Sciatic nerve (tissue), 2 donors: ENCODE results near the gene PLXNB2. TPM values are rescaled to one million over a fixed set of nuclear protein-coding genes. Genes with fewer than 3 reads are reported as not detected.
"Not testable (repeated sequence)": the region's sequence is repeated elsewhere in the genome, so short reads cannot be mapped to it uniquely, and the experiment has no call there.

Experiments
- ATAC-seq: fragments of 200-7000 bp; cut with Tn5 transposase; one replicate; pipeline ENCODE4 v1.9.1; 2020; ENCODE audit warnings: mild to moderate bottlenecking, moderate library complexity
- DNase-seq: peaks from one replicate; pipeline ENCODE4 v3.0.0-alpha.2; 2020; ENCODE audit warnings: low spot score
- intact Hi-C: fragments of 100-400 bp; cut with DNase I; formaldehyde crosslinking; loops from one replicate; pipeline ENCODE4 v1.14.2; 2022
- total RNA-seq: library from RNA; stranded (reverse); fragmentation: NEBNext Ultra II Directional; extraction: Animal tissue kit (Norgen Biotek cat#: 25700); gene quantifications from one replicate; pipeline ENCODE4 v1.2.1, GENCODE V29; 2021
- donor health status: DM: no; HTN: no; CAD: no.
- donor health status: DM: no; HTN: no; CAD: no.

Gene PLXNB2
- total RNA-seq, 1 donor from 2014 or later = 160 TPM

DNA sequence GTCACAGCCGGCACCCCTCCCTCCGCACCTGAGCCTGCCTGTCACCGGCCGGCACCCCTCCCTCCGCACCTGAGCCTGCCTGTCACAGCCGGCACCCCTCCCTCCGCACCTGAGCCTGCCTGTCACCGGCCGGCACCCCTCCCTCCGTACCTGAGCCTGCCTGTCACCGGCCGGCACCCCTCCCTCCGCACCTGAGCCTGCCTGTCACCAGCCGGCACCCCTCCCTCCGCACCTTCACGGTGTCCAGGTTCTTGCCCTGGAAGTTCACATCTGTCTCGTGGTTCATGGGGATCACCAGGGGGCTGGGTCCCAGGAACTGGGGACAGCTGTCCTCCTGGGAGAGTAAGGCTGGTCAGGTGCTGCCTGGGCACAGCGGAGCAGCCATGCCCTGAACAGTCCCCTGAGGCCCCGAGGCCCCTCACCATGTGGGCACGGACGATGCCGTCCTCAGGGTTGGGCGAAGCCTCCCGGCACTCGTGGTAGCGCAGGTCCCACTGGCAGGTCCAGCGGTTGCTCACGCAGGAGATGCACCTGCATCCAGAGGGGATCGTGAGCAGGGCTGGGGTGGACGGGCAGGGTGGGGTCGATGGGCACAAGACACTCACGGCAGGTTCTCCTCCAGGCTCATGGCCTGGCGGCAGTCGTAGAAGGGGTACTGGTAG, 21.7 kb downstream of the PLXNB2 start:
- intact Hi-C loops = no loop called here
- no peak for ATAC-seq

DNA sequence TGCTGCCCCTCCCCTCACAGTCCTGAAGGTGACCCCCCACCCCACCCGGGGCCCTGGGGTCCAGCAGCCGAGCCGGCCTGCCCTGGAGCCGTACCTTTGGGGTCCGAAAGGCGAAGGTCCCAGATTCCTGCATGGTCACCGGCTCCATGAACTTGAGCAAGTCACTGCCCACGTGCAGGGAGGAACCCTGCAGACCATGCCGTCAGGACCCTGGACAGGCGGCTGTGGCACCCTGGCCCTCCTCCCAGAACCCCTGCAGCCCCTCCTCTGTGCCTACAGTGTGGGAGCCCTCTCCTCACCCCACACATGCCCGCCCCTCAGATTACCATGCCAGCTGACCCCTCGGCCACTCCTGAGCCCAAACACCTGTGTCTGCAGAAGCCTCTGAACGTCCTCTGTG, 23.0 kb downstream of the PLXNB2 start:
- no peak for DNase-seq
- ATAC-seq = no peak
- intact Hi-C loops = no loop called here

More for the DNA sequence above, 21.7 kb downstream of the PLXNB2 start:
- DNase-seq = no peak

DNA sequence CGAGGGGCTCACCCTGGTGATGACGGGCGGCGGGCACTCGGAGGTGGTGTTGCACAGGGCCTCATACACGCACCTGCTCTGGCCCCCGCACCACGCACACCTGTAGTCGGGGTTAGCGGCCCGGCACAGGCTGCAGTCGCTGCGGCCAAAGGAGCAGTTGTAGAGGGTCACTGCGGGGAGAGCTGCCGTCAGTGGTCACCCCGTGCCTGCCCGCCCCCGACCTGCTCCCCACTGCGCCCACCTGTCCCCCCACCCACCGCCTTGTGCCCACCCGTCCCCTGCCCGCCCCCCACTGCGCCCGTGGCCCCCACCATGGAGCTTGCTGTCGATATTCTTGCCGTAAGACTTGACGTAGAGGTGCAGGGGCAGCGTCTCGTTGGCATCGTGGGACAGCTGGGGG, 23.6 kb downstream of the PLXNB2 start:
- ATAC-seq = no peak
- DNase-seq = no peak
- intact Hi-C loops = no loop called here

DNA sequence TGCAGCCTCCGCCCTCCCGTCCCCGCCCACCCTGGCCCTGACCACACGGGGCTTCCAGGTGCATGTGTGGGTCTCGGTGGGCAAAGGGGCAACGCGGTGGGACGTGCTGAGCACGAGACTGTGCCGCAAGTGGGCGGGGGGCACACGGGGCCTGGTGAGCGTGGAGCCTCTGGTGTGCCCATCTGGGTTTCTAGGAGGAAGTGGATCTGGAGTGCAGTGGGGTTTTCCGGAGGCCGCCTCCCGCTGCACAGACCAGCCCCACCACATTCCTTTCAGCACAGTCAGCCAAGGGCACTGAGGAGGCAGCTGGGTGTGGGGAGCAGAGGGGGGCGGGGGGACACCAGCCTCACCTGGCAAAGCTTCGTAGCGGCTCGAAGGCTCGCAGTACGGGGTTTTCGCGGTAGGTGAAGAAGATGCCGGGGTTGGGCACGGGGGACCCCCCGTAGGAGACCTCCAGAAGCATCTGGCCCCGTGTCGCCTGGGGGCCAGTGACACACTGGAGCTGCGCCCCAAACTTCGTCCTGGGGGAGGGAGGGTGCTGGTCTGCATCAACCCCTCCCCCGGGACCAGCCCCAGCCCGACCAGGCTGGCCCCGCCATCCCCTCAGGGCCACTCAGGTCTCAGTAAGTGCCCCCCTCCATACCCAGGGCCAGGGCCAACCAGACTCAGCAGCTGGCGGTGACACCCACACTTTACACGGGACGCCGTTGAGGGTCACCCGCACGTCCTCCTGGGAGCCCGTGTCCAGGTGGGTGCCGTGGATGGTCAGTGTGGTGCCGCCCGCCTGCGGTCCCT, 24.9 kb downstream of the PLXNB2 start:
- intact Hi-C loops = no loop called here
- no peak for DNase-seq
- no peak for ATAC-seq

DNA sequence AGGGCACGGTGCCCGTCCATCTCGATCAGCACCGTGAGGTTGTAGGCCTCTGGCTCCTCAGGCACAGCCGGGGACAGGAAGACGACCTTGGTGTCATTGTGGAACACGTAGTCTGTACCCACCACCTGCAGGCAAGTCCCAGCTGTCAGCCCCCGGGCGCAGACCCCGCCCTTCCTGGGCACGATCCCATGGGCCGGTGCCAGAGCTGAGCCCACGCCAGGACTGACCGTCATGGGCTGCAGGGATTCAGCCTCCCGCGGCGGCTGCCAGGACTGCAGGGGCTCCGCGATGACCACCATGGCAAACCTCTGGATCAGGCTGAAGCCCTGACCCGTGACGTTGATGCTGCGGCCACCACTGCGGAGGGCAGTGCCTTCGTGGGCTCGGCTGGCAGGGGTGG, 25.5 kb downstream of the PLXNB2 start:
- intact Hi-C loops = no loop called here
- DNase-seq (no peak), ATAC-seq (no peak)

DNA sequence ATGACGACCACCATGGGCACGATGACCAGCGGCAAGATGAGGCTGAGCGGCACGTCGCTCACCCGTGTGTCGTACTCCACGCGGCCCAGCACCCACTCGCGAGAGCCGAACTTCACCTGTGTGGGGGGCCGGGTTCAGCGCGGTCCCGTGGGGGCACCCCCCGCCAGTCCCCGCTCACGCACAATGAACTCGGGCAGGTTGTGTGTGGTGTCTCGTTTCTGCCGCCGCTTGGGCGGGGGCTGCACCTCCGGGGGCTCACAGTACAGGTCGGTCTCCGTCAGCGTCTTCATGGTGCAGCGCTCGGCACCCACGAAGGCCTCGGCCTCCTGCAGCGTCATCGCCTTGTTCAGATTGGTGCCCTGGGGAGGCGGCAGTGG, 26.1 kb downstream of the PLXNB2 start:
- intact Hi-C loops = no loop called here
- ATAC-seq (no peak), DNase-seq (no peak)

DNA sequence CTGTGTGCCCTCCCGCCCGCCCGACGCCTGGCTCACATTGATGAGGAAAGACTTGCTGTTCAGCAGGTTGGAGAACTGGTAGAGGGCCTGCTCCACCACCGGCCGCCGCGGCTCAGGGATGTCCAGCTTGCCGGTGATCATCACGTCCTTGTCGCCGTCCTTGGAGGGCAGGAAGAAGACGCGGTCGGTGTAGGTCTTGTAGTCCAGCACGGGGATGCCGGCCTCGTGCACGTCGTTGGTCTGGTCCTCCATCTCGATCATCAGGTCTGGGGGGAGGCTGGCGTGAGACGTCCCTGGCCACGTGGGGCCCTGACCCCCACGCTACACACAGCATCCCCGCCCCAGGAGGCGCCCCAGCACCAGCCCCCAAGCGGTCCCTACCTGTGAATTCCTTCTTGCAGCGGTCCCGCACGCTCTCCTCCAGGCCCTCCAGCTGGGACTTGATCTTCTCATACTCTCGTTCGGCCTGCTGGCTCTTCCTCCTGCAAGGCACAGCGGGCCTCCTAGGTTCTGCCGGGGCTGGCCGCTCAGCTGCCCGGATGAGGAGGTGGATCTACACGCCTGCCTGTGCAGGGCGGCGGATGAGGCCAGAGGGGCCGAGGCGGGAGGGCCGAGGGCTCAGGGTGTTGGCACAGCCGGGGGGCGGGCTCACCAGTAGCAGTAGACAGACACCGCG, 26.6 kb downstream of the PLXNB2 start:
- ATAC-seq = no peak
- intact Hi-C loops = no loop called here
- no peak for DNase-seq

DNA sequence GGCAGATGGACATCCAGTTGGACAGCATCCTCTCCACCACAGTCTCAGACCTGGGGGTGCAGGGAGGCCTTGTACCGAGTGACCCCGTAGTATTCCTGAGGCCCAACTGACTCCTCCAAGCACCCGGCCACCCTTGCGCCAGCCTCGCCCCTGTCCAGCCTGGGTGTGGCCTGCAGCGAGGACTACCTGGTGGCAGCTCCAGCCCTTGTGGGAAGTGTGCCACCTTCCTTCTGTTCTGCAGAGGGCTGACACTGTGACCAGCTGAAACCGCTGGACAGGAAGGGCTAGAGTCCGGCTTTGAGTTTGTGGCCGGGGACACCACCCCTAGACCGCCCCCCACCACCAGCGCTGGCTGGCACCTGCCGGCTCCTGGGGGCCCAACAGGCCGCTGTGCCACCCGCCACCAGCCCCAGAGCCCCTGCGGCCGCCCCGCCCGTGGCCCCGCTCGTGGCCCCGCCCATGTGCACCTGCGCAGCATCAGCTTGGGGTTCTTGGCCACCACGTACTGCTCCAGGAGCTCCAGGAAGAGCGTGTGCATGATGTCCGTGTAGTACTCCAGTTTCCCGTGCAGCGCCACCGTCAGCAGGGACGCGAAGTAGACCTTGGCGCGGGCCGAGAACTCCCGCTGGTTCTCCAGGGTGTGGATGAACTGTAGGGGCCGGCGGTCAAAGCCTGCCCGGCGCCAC, 27.3 kb downstream of the PLXNB2 start:
- no peak for DNase-seq
- intact Hi-C loops = no loop called here
- no peak for ATAC-seq

DNA sequence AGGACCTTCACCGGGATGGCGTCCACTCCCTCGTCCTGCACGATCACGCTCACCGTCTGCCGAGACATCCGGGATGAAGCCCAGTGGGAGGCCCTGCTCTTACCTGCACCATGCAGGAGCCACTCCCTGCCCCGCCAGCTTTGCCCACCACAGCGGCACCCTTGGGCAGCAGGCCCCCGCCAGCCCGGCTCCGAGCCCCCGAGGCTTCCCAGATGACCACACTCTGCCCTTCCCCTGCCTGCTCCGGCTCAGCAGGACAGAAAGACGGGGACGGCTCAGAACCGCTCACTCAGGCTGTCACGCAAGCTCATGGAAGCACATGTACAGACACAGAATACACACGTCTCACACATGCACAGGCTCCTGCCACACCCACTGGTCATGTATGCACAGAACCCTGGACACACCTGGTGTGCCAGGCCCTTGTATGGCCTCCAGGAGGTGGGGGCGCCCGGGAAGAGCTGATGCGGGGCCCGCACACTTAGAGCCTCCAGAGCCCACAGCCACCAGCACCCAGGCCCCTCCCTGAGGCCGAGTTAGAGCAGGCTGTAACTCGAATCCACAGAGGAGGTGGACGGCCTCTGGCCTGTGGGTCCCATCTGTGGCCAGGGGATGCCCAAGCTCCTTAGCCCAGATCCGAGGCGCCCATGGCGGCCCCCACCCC, 28.4 kb downstream of the PLXNB2 start:
- no peak for DNase-seq
- ATAC-seq = no peak
- intact Hi-C loops = no loop called here

DNA sequence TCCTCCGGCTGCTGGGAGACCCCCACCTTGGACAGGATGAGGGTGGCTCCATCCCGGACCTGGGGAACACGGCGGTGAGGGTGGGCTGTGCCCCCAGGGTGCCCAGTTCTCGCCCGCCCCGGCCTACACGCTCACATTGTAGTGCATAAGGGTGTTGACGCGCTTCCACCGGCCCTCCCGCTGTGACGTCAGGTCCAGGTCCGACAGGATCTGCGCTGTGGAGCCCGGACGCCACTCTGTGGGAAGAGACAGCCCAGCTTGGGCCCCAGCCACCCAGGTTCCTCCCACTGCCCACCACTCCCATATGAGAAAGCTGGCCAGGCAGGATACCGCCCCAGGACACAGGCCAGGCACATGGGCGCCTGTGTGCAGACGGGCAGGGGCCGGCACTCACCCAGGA, 29.0 kb downstream of the PLXNB2 start:
- no peak for DNase-seq
- intact Hi-C loops = no loop called here

DNA sequence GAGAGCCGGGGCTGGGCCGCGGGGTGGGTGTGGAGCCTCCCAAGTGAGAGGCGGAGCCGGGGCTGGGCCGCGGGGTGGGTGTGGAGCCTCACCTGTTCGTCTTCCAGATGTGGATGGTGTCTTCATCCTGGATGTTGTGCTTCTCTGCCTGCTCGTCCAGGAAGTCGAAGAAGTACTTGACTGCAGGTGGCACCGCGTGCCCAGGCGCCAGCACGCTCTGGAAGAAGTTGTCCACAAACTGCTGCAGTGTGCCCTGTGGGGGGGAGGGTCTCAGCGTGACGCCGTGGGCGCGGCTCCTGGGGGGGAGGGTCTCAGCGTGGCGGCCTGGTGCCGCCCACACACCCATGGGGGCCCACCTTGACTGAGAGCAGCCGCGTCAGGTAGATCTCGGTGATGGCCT, 29.7 kb downstream of the PLXNB2 start:
- DNase-seq = no peak
- no peak for ATAC-seq
- intact Hi-C loops = no loop called here

More for the DNA sequence above, 29.0 kb downstream of the PLXNB2 start:
- ATAC-seq = no peak

DNA sequence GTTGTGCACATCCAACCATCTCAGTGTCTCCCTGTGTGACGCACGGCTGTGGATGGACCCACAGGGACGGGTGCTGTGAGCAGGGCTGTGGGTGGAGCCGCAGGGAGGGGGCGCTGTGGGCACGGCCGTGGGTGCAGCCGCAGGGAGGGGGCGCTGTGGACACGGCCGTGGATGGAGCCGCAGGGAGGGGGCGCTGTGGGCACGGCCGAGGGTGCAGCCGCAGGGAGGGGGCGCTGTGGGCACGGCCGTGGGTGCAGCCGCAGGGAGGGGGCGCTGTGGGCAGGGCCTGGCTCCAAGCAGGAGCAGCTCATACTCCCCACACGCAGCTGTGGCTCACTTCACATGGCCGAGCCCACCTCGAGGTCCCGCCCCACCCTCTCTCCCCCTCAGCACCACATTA, 31.3 kb downstream of the PLXNB2 start:
- peak; percentile 54 for ATAC-seq
- intact Hi-C loops = no loop called here

DNA sequence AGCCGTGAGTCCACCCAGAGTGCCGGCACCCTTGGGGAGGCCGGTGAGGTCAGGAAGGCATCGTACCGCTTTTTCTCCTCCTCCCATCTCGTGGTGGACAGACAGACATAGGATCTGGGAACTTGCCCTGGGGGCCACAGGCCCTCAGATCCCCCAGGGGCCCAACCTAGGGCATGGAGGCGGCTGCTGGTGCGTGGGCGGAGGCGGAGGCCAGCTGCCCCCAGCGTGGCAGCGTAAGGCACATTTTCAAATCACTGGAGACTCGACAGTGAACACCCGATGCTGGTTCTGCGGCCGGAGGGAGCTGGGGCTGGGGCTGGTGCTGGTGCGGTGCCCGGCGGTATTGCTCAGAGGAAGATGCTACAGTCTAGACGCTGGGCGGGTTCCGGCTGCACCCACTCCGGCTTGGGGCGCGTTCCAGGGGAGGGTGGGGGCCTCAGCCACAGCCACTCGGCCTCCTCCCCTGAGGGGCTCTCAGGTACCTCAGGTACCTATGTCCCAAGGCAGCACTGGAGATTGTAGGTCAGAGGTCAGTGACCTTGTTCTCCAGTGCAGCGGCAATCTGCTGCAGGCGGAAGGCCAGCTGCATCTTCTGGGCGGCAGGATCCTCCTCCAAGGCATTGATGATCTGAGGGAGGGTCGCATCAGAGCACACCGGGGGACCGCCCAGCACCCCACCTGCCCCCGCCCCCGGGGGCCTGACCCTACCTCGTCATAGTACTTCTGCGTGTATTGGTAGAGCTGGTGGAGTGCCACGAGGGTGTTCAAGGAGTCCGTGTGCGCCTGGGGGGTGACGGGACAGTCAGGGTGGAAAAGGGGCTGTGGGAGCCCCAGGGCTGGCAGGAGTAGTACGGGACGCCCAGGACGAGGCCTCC, 32.0 kb downstream of the PLXNB2 start:
- intact Hi-C loops = no loop called here
- DNase-seq (no peak), ATAC-seq (peak; percentile 1)

More for the DNA sequence above, 31.3 kb downstream of the PLXNB2 start:
- DNase-seq = peak; percentile 83

DNA sequence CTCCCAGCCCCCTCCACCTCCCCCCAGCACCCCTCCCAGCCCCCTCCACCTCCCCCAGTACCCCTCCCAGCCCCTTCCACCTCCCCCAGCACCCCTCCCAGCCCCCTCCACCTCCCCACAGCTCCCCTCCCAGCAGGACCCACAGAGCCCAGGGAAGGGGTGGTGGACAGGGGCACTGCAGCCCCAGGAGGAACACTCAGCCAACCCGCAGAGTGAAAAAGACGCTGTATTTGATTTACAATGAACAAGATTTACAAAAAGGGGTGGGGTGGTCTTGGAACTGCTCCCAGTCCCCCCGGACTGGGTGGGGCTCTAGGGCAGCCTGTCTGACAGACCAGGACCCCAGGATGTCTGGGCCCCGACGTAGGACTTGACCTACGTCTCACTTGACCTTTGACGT, 32.7 kb downstream of the PLXNB2 start:
- ATAC-seq (no peak), DNase-seq (no peak)
- intact Hi-C loops = no loop called here

DNA sequence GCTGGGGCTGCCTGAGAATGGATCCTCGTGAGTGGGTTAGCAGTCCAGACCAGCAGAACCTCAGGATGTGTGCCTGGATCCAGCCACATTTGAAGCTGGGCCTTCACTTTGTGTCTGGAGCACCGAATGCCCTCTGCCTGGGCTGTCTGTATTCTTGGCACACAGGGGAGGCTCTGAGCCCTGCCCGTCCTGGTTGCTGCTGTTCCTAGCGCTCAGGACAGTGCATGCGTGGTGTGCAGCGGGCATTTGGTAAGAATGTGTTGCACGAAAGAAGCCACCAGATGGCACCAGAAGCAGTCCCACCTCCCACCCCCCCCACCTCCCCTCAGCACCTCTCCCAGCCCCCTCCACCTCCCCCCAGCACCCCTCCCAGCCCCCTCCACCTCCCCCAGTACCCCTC, 33.1 kb downstream of the PLXNB2 start:
- no peak for DNase-seq
- peak; percentile 35 for ATAC-seq

DNA sequence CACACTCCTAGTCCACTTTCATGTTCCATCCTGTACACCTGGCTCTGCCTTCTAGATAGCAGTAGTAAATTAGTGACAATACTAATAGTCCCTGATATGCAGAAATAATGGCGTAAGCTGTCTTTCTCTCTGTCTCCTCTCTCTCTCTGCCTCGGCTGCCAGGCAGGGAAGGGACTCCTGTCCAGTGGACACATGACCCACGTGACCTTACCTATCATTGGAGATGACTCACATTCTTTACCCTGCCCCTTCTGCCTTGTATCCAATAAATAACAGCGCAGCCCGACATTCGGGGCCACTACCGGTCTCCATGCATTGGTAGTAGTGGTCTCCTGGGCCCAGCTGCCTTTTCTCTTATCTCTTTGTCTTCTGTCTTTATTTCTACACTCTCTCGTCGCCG, 33.7 kb downstream of the PLXNB2 start:
- DNase-seq, intact Hi-C loops, ATAC-seq: not testable (repeated sequence)

More for the DNA sequence above, 33.1 kb downstream of the PLXNB2 start:
- intact Hi-C loops = no loop called here

DNA sequence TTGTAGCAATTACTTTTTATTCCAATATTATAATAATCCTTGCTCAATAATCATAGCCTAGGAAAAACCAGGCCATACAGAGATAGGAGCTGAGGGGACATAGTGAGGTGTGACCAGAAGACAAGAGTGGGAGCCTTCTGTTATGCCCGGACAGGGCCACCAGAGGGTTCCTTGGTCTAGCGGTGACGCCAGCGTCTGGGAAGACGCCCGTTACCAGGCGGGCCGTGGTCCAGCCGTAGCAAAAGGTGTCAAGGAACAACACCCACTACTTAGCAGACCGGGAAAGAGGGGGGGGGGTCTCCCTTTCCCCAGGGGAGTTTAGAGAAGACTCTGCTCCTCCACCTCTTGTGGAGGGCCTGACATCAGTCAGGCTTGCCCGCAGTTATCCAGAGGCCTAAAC, 34.1 kb downstream of the PLXNB2 start:
- DNase-seq, ATAC-seq, intact Hi-C loops: not testable (repeated sequence)
